Measurements from ENCODE around the gene PCDH9.

Gene PCDH9

DNA sequence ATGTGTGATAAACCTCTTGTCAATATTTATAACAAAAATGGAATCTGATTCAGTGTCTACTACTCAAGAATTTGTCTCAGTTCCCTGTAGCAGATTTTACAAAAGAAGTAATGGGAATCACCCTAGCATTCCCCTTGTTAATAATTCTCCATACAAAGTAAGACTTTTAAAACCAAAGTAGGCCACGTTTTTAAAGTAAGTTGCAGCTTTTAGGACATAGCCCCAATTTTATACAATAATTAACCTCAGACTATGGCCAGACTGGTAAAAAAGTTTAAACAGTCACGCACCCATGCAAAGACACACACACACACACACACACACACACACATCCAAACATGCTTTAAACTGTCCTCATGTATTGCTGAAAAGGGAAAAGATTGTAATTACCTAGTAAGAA is 589.9 kb downstream of the PCDH9 start:
- TF ChIP-seq, protein P1, sequence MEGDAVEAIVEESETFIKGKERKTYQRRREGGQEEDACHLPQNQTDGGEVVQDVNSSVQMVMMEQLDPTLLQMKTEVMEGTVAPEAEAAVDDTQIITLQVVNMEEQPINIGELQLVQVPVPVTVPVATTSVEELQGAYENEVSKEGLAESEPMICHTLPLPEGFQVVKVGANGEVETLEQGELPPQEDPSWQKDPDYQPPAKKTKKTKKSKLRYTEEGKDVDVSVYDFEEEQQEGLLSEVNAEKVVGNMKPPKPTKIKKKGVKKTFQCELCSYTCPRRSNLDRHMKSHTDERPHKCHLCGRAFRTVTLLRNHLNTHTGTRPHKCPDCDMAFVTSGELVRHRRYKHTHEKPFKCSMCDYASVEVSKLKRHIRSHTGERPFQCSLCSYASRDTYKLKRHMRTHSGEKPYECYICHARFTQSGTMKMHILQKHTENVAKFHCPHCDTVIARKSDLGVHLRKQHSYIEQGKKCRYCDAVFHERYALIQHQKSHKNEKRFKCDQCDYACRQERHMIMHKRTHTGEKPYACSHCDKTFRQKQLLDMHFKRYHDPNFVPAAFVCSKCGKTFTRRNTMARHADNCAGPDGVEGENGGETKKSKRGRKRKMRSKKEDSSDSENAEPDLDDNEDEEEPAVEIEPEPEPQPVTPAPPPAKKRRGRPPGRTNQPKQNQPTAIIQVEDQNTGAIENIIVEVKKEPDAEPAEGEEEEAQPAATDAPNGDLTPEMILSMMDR (IDR thresholded peaks at IDR 0.05; ENCODE audit: low read depth, low read length): no peak
- DNase-seq (ENCODE audit: low read depth, low spot score): no peak
- H3K4me3 ChIP-seq (ENCODE audit: low read depth, low read length): no peak overlapping the region
- in situ Hi-C loops (cut with HindIII; ENCODE audit: low sequenced_read_pairs): no loop called here

DNA sequence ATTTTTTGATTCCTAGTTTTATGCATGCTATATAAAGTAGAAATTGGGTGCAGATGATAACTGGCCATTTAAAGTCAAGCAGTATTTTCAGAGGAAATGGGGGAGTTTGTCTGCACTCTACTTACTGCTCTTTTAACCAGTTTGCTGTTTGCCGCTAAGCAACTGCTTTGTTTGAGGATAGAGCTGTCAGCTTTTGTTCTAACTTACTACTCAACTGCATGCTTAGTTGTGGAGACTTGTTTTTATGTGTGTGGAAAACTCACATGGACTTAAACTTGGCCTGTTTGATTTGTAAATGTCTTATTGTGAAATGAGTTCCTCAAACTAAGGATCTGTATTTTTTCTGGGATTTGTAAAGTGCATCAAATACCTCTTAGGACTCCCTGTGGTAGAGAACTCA is 591.1 kb downstream of the PCDH9 start:
- TF ChIP-seq, protein P1 (IDR thresholded peaks at IDR 0.05; ENCODE audit: low read depth, low read length): no peak
- DNase-seq (ENCODE audit: low read depth, low spot score): no peak
- in situ Hi-C loops (cut with HindIII; ENCODE audit: low sequenced_read_pairs): no loop called here
- no peak overlapping the region for H3K4me3 ChIP-seq (ENCODE audit: low read depth, low read length)

DNA sequence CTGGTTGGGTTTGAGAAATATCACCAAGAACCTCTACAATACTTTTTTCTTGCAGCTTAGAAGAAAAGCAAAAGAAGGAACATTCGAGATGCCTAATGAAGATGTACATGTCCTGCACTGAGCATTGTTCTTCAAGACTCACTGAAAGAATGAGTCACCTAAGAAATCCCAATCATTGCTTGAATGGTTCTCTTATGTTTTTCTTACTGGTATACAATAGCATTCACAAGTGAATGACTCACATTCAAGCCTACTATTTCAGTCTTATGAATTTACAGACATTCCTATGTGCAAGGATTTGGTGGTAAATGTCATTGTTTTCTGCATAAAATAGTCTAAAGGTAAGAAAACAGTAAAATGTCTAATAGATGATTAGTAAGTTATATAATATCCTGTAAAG is 594.6 kb downstream of the PCDH9 start:
- peak; percentile 90 for DNase-seq (ENCODE audit: low read depth, low spot score)
- TF ChIP-seq, protein P1 (IDR thresholded peaks at IDR 0.05; ENCODE audit: low read depth, low read length): no peak
- H3K4me3 ChIP-seq (ENCODE audit: low read depth, low read length): no peak overlapping the region
- in situ Hi-C loops (cut with HindIII; ENCODE audit: low sequenced_read_pairs): no loop called here

DNA sequence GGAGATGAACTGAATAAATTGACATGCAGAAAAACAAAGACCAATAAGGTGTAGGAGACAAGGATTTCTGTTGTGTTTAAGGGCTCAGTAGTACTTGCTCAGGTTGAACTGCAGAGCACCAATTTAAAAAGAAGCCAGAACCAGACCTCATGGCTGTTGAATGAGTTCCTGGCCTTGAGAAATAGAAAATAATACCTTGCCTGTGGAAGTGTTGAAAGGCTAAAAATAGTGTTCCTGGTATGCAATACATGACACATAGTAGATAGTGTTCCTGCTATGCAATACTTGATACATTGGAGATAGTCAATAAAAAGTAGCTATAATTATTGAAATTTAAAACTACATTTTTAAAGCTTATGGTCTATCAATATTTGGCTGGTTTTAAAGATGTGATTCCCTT is 595.8 kb downstream of the PCDH9 start:
- TF ChIP-seq, protein P1 (IDR thresholded peaks at IDR 0.05; ENCODE audit: low read depth, low read length): no peak
- DNase-seq (ENCODE audit: low read depth, low spot score): no peak
- H3K4me3 ChIP-seq (ENCODE audit: low read depth, low read length): no peak overlapping the region
- in situ Hi-C loops (cut with HindIII; ENCODE audit: low sequenced_read_pairs): no loop called here

DNA sequence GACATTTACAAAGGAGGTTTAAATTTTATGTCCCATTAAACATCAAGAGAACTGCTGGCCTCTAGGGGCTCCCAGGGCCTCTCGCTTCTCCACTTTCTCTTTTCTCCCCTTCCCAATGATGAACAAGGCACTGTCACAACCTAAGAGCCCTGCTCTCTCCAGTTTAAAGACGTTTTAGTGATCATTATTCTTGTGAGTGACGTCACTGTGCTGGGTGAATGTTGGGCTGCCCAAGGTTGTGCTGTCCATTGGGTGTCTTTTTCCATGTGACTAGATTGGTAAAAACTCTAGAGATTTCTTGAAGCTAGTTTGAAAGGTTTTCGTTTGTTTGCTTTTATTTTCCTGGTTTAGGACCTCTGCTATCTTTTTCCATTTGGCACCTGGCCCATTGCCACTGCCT is 602.6 kb downstream of the PCDH9 start:
- TF ChIP-seq, protein P1 (IDR thresholded peaks at IDR 0.05; ENCODE audit: low read depth, low read length): no peak
- no peak overlapping the region for H3K4me3 ChIP-seq (ENCODE audit: low read depth, low read length)
- no peak for DNase-seq (ENCODE audit: low read depth, low spot score)
- in situ Hi-C loops (cut with HindIII; ENCODE audit: low sequenced_read_pairs): no loop called here

DNA sequence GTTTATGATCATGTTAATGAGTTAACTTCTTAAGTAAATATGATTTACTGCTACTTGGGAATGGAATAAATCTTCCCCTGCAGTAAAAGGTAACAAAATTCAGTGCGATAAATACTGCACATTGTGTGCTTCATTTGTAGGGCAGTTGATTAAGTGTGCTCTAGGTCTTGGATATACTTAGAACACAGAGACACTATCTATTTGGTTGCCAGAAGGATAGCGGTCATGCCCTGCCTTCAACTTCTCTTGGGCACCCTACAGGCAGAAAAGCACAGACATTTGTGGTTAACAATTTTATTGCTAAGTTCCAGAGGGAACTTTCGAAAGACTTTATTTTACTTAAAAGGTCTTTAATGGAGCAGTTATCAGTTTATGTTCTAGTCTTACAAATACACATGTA is 605.8 kb downstream of the PCDH9 start:
- H3K4me3 ChIP-seq (ENCODE audit: low read depth, low read length): no peak overlapping the region
- in situ Hi-C loops (cut with HindIII; ENCODE audit: low sequenced_read_pairs): no loop called here
- TF ChIP-seq, protein P1 (IDR thresholded peaks at IDR 0.05; ENCODE audit: low read depth, low read length): no peak
- DNase-seq (ENCODE audit: low read depth, low spot score): no peak

Measured in astrocyte of the spinal cord (primary cell).